ENCODE measurements around the gene CENPO. TPM values are rescaled to one million over a fixed set of nuclear protein-coding genes. Genes with fewer than 3 reads are reported as not detected.

CENPO gene
- total and polyA plus RNA-seq, 12 donors, result 2.6 to 16.6 (median 9.5) TPM

DNA sequence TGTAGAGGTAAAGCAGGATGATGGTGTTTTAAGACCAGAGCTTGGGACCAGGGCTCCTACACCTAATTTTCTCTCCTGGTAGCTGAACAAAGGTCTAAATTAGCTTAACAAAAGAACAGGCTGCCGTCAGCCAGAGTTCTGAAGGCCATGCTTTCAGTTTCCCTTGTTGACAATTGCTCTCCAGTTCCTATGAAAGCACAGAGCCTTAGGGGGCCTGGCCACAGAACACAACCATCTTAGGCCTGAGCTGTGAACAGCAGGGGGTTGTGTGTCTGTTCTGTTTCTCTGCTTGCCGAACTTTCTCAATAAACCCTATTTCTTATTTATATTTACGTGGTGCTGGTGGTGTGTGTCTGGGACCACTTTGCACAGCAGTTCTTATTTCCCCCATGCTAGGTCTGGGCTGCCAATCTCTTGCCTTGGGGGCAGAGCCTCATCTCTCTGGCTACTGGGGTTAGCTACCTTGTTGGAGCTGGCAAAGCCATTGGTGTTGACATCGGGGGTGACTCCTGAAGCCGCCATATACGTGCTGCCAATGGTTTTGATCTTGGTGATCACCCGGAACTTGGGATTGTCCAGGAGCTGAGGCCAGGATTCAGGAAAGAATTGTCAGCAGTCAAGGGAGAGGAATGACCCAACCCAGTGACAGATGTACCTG, 29.0 kb downstream of the CENPO start:
- no peaks in the 10 kb centered on the region for H3K9me3 ChIP-seq (replicated peaks in 1 of 3)
- H3K4me1 ChIP-seq (replicated peaks in 1 of 2), result peaks cover 8 to 17% of the 10 kb centered on the region in 2 donors
- H3K27me3 ChIP-seq, result no peaks in the 10 kb centered on the region
- H3K27ac ChIP-seq, result no peak overlapping the region
- H3K36me3 ChIP-seq (replicated peaks in 1 of 2), result peaks cover 0 to 33% of the 10 kb centered on the region in 2 donors
- no peak for TF ChIP-seq POLR2A (IDR thresholded peaks at IDR 0.05)
- TF ChIP-seq, protein P1, sequence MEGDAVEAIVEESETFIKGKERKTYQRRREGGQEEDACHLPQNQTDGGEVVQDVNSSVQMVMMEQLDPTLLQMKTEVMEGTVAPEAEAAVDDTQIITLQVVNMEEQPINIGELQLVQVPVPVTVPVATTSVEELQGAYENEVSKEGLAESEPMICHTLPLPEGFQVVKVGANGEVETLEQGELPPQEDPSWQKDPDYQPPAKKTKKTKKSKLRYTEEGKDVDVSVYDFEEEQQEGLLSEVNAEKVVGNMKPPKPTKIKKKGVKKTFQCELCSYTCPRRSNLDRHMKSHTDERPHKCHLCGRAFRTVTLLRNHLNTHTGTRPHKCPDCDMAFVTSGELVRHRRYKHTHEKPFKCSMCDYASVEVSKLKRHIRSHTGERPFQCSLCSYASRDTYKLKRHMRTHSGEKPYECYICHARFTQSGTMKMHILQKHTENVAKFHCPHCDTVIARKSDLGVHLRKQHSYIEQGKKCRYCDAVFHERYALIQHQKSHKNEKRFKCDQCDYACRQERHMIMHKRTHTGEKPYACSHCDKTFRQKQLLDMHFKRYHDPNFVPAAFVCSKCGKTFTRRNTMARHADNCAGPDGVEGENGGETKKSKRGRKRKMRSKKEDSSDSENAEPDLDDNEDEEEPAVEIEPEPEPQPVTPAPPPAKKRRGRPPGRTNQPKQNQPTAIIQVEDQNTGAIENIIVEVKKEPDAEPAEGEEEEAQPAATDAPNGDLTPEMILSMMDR (IDR thresholded peaks at IDR 0.05), result no peak
- peak in 3 of 7 donors; percentile 2 to 33 (median 7) for DNase-seq
- H3K4me3 ChIP-seq, result no peak overlapping the region
- 85 to 93% (median 90%) methylated on average over 7 of the region's 7 CpGs for WGBS, 4 donors
- intact Hi-C loops (cut with DNase I), result no loop called here

- no peaks in the 10 kb centered on the region for H3K27me3 ChIP-seq
- no peak overlapping the region for H3K27ac ChIP-seq
- WGBS, 4 donors, result 94 to 98% (median 97%) methylated on average over 14 of the region's 14 CpGs
- no peak for TF ChIP-seq POLR2A (IDR thresholded peaks at IDR 0.05)
- TF ChIP-seq, protein P1 (IDR thresholded peaks at IDR 0.05), result no peak
- peaks cover 0 to 29% of the 10 kb centered on the region in 2 donors for H3K36me3 ChIP-seq (replicated peaks in 1 of 2)
- no peaks in the 10 kb centered on the region for H3K9me3 ChIP-seq (replicated peaks in 1 of 3)
- peak in 3 of 7 donors; percentile 7 to 36 (median 13) for DNase-seq
- H3K4me1 ChIP-seq (replicated peaks in 1 of 2), result peaks cover 2 to 12% of the 10 kb centered on the region in 2 donors
- intact Hi-C loops (cut with DNase I), result loop anchor here in 1 of 2 donors (2.0 kb wide), 1 partner anchor 403 kb away; no protein-coding TSS in a partner anchor
- H3K4me3 ChIP-seq, result no peak overlapping the region
Observed at GRCh38 chr2:24824071-24824588, 30.9 kb downstream of the CENPO start.

- Histone ChIP-seq H3K4me1 (replicated peaks in 1 of 2) (peaks cover 0 to 8% of the 10 kb centered on the region in 2 donors), H3K36me3 (replicated peaks in 1 of 2) (peaks cover 0 to 18% of the 10 kb centered on the region in 2 donors), H3K27me3 (no peaks in the 10 kb centered on the region), H3K27ac (no peak overlapping the region), H3K4me3 (no peak overlapping the region), H3K9me3 (replicated peaks in 1 of 3) (no peaks in the 10 kb centered on the region)
- 85 to 91% (median 89%) methylated on average over 14 to 16 of the region's 16 CpGs for WGBS, 4 donors
- DNase-seq, result peak in 3 of 7 donors; percentile 11 to 44 (median 32)
- intact Hi-C loops (cut with DNase I), result loop anchor here (2.0 to 5.0 kb wide), 2 partner anchors 404 to 413 kb away; no protein-coding TSS in a partner anchor
- TF ChIP-seq POLR2A (IDR thresholded peaks at IDR 0.05), result no peak
- TF ChIP-seq, protein P1 (IDR thresholded peaks at IDR 0.05), result peak in 4 of 6 experiments; percentile 14 to 29 (median 28)
Observed at GRCh38 chr2:24824966-24825882, 32.0 kb downstream of the CENPO start.
